Adrenal gland (tissue), 12 donors: ENCODE results near the gene OVOL3. TPM values are rescaled to one million over a fixed set of nuclear protein-coding genes. Genes with fewer than 3 reads are reported as not detected.

Source experiments
- DNase-seq, 7 donors: peaks; one replicate each; pipeline ENCODE4 v3.0.0-alpha.2; 2019 to 2020
- H3K27ac ChIP-seq, 5 donors: fragments of 200-600 bp; sonication (generic) in 4 of 5; 1 replicate in 3 of 5; 2 replicates in 2 of 5; pipeline versions ENCODE4 v1.5.1 to v1.8.0; 2016 to 2020; ENCODE audit warnings: mild to moderate bottlenecking in 1 of 5
- H3K27me3 ChIP-seq: fragments of 200-600 bp; 2 replicates; pipeline ENCODE4 v1.8.0; 2021
- H3K36me3 ChIP-seq, 2 donors: fragments of 200-600 bp; replicated peaks in 1 of 2; 1 replicate in 1 of 2; 2 replicates in 1 of 2; pipeline versions ENCODE4 v1.5.1 to v1.8.0; 2018 to 2022
- H3K4me1 ChIP-seq, 2 donors: fragments of 200-600 bp; replicated peaks in 1 of 2; 1 replicate in 1 of 2; 2 replicates in 1 of 2; pipeline versions ENCODE4 v1.5.1 to v1.8.0; 2018 to 2021
- H3K4me3 ChIP-seq, 4 donors: fragments of 200-600 bp; sonication (generic) in 3 of 4; one replicate each; pipeline ENCODE4 v1.5.1; 2016 to 2018
- H3K9me3 ChIP-seq, 3 donors: fragments of 200-600 bp; sonication (generic) in 1 of 3; replicated peaks in 1 of 3; 1 replicate in 2 of 3; 2 replicates in 1 of 3; pipeline versions ENCODE4 v1.5.1 to v1.8.0; 2016 to 2021
- CTCF ChIP-seq, 6 experiments: fragments of 450-650 bp in 4 of 6; fragments of 200-600 bp in 2 of 6; sonication (generic) in 1 of 6; IDR thresholded peaks; 1 replicate in 5 of 6; 2 replicates in 1 of 6; pipeline versions ENCODE4 v1.5.1 to v1.8.0; 2016 to 2021; ENCODE audit warnings: antibody characterized with exemption in 6 of 6, mild to moderate bottlenecking in 2 of 6, moderate library complexity in 1 of 6
- POLR2A ChIP-seq, 2 donors: fragments of 450-650 bp; IDR thresholded peaks; one replicate each; pipeline ENCODE4 v1.6.1; 2017; ENCODE audit warnings: antibody characterized with exemption in 2 of 2, mild to moderate bottlenecking in 2 of 2, moderate library complexity in 1 of 2
- WGBS, 4 donors: extraction: QIAGEN DNeasy Blood & Tissue Kit in 2 of 4; methylation state at CpG; one replicate each; pipeline versions ENCODE4 v1.1.5 to v1.1.7; 2013 to 2017; 5-methylcytosine and 5-hydroxymethylcytosine counted together
- intact Hi-C, 2 donors: fragments of 100-400 bp; cut with DNase I; formaldehyde crosslinking; loops; one replicate each; pipeline versions ENCODE4 v1.14.1 to v1.15.0; 2022 to 2023
- polyA plus RNA-seq, 3 donors: library from polyadenylated mRNA; stranded (reverse); fragments of 200-250 nt in 2 of 3; fragments of 350-450 nt in 1 of 3; fragmentation: Illumina TruSeq in 1 of 3; extraction: RNeasy Lipid Tissue Mini Kit (QIAGEN cat#74804) in 1 of 3; gene quantifications; one replicate each; pipeline ENCODE4 v1.2.3, GENCODE V29; 2013 to 2014
- total RNA-seq, 9 donors: library from RNA; depleted of rRNA in 4 of 9; stranded (reverse); fragments of >200 nt in 4 of 9; fragments of 120-200 nt in 1 of 9; fragmentation: NEBNext Ultra II Directional in 1 of 9; extraction: Animal tissue kit (Norgen Biotek cat#: 25700) in 1 of 9; gene quantifications; one replicate each; pipeline versions ENCODE4 v1.1.0 to v1.2.4, GENCODE V29; 2013 to 2023
- donor health status: healthy with polysubstance abuse.
- donor health status: Bipolar disorder and iron deficiency.
- donor health status: DM: yes; HTN: yes; CAD: no.
- donor health status: DM: no; HTN: no; CAD: no.
- donor health status: DM: no; HTN: no; CAD: no.
- donor health status: DM: yes; HTN: yes; CAD: no.

Gene OVOL3
- total and polyA plus RNA-seq, 12 donors: not detected

DNA sequence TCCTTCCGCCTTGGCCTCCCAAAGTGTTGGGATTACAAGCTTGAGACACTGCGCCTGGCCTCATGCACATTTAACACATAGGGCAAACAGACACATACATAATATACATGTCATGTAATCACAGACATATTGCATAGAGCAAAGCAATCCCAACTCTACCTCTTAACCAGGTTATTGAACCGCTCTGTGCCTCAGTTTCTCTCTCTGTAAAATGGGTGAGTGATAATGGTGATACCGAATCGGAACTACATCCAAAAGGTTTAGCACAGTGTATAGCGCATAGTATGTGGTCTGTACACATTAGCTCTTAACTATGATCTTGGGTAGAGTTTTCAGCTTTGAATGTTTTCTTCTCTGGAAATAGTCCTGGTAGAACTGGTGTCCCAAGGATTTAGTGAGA, 33.7 kb downstream of the OVOL3 start:
- intact Hi-C loops: no loop called here
- no peak for DNase-seq
- Histone ChIP-seq H3K9me3 (no peaks in the 10 kb centered on the region), H3K27me3 (no peaks in the 10 kb centered on the region), H3K36me3 (peaks cover 0 to 79% of the 10 kb centered on the region in 2 donors), H3K27ac (no peak overlapping the region), H3K4me1 (peaks cover 8% of the 10 kb centered on the region in 2 donors), H3K4me3 (no peak overlapping the region)
- 95 to 97% (median 97%) methylated on average over 6 of the region's 6 CpGs for WGBS, 4 donors
- TF ChIP-seq POLR2A (IDR thresholded peaks at IDR 0.05) (no peak), CTCF (IDR thresholded peaks at IDR 0.05) (no peak)

GRCh38 chr19:36149673-36150406, 38.9 kb downstream of the OVOL3 start:
- Histone ChIP-seq H3K36me3 (peaks cover 0 to 59% of the 10 kb centered on the region in 2 donors), H3K9me3 (no peaks in the 10 kb centered on the region), H3K27me3 (no peaks in the 10 kb centered on the region), H3K4me1 (peaks cover 6 to 13% of the 10 kb centered on the region in 2 donors), H3K4me3 (no peak overlapping the region), H3K27ac (peak overlapping the region in 1 of 5 donors; percentile 98)
- TF ChIP-seq POLR2A (IDR thresholded peaks at IDR 0.05) (no peak), CTCF (IDR thresholded peaks at IDR 0.05) (no peak)
- 83 to 85% (median 84%) methylated on average over 11 to 13 of the region's 13 CpGs for WGBS, 4 donors
- no peak for DNase-seq
- intact Hi-C loops: no loop called here

GRCh38 chr19:36150586-36150985, 39.6 kb downstream of the OVOL3 start:
- no peak overlapping the region for H3K4me3 ChIP-seq
- WGBS, 4 donors: 43 to 71% (median 64%) methylated on average over 1 to 5 of the region's 5 CpGs
- H3K9me3 ChIP-seq: no peaks in the 10 kb centered on the region
- H3K27me3 ChIP-seq: no peaks in the 10 kb centered on the region
- H3K27ac ChIP-seq: peak overlapping the region in 4 of 5 donors; percentile 93 to 98 (median 94)
- TF ChIP-seq POLR2A (IDR thresholded peaks at IDR 0.05): no peak
- no peak for TF ChIP-seq CTCF (IDR thresholded peaks at IDR 0.05)
- intact Hi-C loops: no loop called here
- no peak for DNase-seq
- H3K4me1 ChIP-seq: peaks cover 6 to 13% of the 10 kb centered on the region in 2 donors
- peaks cover 0 to 52% of the 10 kb centered on the region in 2 donors for H3K36me3 ChIP-seq

GRCh38 chr19:36151144-36152018, 40.4 kb downstream of the OVOL3 start:
- intact Hi-C loops: no loop called here
- Histone ChIP-seq H3K27ac (peak overlapping the region; percentile 93 to 98 (median 94)), H3K36me3 (peaks cover 0 to 44% of the 10 kb centered on the region in 2 donors), H3K9me3 (no peaks in the 10 kb centered on the region), H3K4me3 (peak overlapping the region in 3 of 4 donors; percentile 33 to 69 (median 55)), H3K4me1 (peaks cover 6 to 13% of the 10 kb centered on the region in 2 donors), H3K27me3 (no peaks in the 10 kb centered on the region)
- peak; percentile 63 to 89 (median 69) for DNase-seq
- WGBS, 4 donors: 32 to 69% (median 56%) methylated on average over 14 to 47 of the region's 47 CpGs
- peak; percentile 41 to 59 for TF ChIP-seq POLR2A (IDR thresholded peaks at IDR 0.05)
- TF ChIP-seq CTCF (IDR thresholded peaks at IDR 0.05): no peak
